Fibroblast of lung (primary cell): ENCODE results near the gene FBXO31.

Source experiments
- EZH2 ChIP-seq: IDR thresholded peaks from 2 replicates; pipeline ENCODE4 v1.5.1; 2012; ENCODE audit warnings: low read length, control low read depth, mild to moderate bottlenecking; ENCODE audit errors: missing control alignments
- TF ChIP-seq, protein P1 (sequence below), 2 donors: IDR thresholded peaks in 1 of 2; conservative IDR thresholded peaks in 1 of 2; 1 replicate in 1 of 2; 2 replicates in 1 of 2; pipeline ENCODE4 v1.5.1; 2011 to 2012; ENCODE audit warnings: low read length in 2 of 2, control low read depth in 1 of 2, inconsistent platforms in 1 of 2, low read depth in 1 of 2, mild to moderate bottlenecking in 1 of 2

- TF ChIP-seq, protein P1, sequence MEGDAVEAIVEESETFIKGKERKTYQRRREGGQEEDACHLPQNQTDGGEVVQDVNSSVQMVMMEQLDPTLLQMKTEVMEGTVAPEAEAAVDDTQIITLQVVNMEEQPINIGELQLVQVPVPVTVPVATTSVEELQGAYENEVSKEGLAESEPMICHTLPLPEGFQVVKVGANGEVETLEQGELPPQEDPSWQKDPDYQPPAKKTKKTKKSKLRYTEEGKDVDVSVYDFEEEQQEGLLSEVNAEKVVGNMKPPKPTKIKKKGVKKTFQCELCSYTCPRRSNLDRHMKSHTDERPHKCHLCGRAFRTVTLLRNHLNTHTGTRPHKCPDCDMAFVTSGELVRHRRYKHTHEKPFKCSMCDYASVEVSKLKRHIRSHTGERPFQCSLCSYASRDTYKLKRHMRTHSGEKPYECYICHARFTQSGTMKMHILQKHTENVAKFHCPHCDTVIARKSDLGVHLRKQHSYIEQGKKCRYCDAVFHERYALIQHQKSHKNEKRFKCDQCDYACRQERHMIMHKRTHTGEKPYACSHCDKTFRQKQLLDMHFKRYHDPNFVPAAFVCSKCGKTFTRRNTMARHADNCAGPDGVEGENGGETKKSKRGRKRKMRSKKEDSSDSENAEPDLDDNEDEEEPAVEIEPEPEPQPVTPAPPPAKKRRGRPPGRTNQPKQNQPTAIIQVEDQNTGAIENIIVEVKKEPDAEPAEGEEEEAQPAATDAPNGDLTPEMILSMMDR (conservative IDR thresholded peaks at IDR 0.05 in 1 of 2, IDR thresholded peaks at IDR 0.05 in 1 of 2; ENCODE audit: low read depth in 1 of 2, low read length in 2 of 2) = no peak
- no peak for TF ChIP-seq EZH2
These were observed 12.2 kb downstream of the FBXO31 start for GRCh38 chr16:87371261-87371866.
